Kidney (tissue), 14 donors: Measurements from ENCODE around the gene GATB. TPM values are rescaled to one million over a fixed set of nuclear protein-coding genes. Genes with fewer than 3 reads are reported as not detected.

Experiments used
- DNase-seq, 5 donors: peaks; one replicate each; pipeline ENCODE4 v3.0.0-alpha.2; 2013 to 2020
- FAIRE-seq: peaks from 2 replicates; lab custom pipeline; 2012; peaks lifted over from hg19 to GRCh38; lab: Jason Lieb, UNC
- H3K27ac ChIP-seq, 2 donors: one replicate each; pipeline ENCODE4 v1.7.0; 2013; ENCODE audit warnings: low read depth in 2 of 2, low read length in 2 of 2, inconsistent platforms in 1 of 2
- H3K27me3 ChIP-seq: one replicate; pipeline ENCODE4 v1.7.1; 2013; ENCODE audit warnings: low read length, inconsistent platforms; ENCODE audit not compliant: control insufficient read depth, insufficient read depth
- H3K36me3 ChIP-seq, 3 donors: one replicate each; pipeline versions ENCODE4 v1.7.0 to v1.7.1; 2013; ENCODE audit warnings: low read length in 3 of 3, control low read depth in 1 of 3, inconsistent platforms in 1 of 3; ENCODE audit not compliant: insufficient read depth in 3 of 3, control insufficient read depth in 2 of 3
- H3K4me1 ChIP-seq, 3 donors: one replicate each; pipeline versions ENCODE4 v1.7.0 to v1.7.1; 2013; ENCODE audit warnings: low read length in 3 of 3, inconsistent platforms in 1 of 3, low read depth in 1 of 3; ENCODE audit not compliant: control insufficient read depth in 2 of 3, insufficient read depth in 2 of 3
- H3K4me3 ChIP-seq, 3 donors: one replicate each; pipeline versions ENCODE4 v1.7.0 to v1.8.1; 2013; ENCODE audit warnings: low read length in 3 of 3, control low read depth in 1 of 3, inconsistent platforms in 1 of 3
- H3K9ac ChIP-seq, 3 donors: one replicate each; pipeline versions ENCODE4 v1.7.0 to v1.7.1; 2013; ENCODE audit warnings: low read length in 3 of 3, control low read depth in 1 of 3, inconsistent platforms in 1 of 3
- H3K9me3 ChIP-seq, 3 donors: one replicate each; pipeline versions ENCODE4 v1.7.0 to v1.7.1; 2013; ENCODE audit warnings: low read length in 3 of 3, control low read depth in 1 of 3, inconsistent platforms in 1 of 3; ENCODE audit not compliant: control insufficient read depth in 2 of 3, insufficient read depth in 1 of 3
- CTCF ChIP-seq: IDR thresholded peaks from 3 replicates; pipeline ENCODE4 v1.5.1; 2012; ENCODE audit warnings: mild to moderate bottlenecking, moderate library complexity, borderline replicate concordance; ENCODE audit not compliant: insufficient read depth; ENCODE audit errors: extremely low read depth
- intact Hi-C: fragments of 100-400 bp; cut with DNase I; formaldehyde crosslinking; loops from one replicate; pipeline ENCODE4 v1.11.1; 2022
- polyA plus RNA-seq: library from polyadenylated mRNA; stranded (reverse); fragments of 350-450 nt; fragmentation: Illumina TruSeq; extraction: RNeasy Lipid Tissue Mini Kit (QIAGEN cat#74804); gene quantifications from one replicate; pipeline ENCODE4 v1.2.3, GENCODE V29; 2014; ENCODE audit warnings: low read depth, low replicate concordance; ENCODE audit not compliant: insufficient read depth
- total RNA-seq: library from RNA; stranded (reverse); fragmentation: NEBNext Ultra II Directional; extraction: Animal tissue kit (Norgen Biotek cat#: 25700); gene quantifications from one replicate; pipeline ENCODE4 v1.2.1, GENCODE V29; 2021
- donor health status: control.
- donor health status: control.
- donor health status: control.
- donor health status: control.
- donor health status: control.
- donor health status: DM: yes; HTN: yes; CAD: no.
- donor health status: Normal renal cell carcinoma (clear cell type).

Gene GATB
- total and polyA plus RNA-seq, 2 donors from 2014 or later: 17.0 to 50.9 TPM

GRCh38 chr4:151624626-151625565, 135.9 kb downstream of the GATB start:
- Histone ChIP-seq H3K4me3 (no peak overlapping the region), H3K36me3 (no peaks in the 10 kb centered on the region), H3K9ac (no peak overlapping the region), H3K27ac (no peak overlapping the region), H3K27me3 (no peaks in the 10 kb centered on the region), H3K9me3 (no peaks in the 10 kb centered on the region), H3K4me1 (peaks cover 0 to 7% (median 2%) of the 10 kb centered on the region in 3 donors)
- intact Hi-C loops: no loop called here
- TF ChIP-seq CTCF: no peak
- no peak for FAIRE-seq
- DNase-seq: peak in 3 of 5 donors; percentile 21 to 50 (median 22)
